Fibroblast of mammary gland (primary cell): ENCODE measurements around the gene EIF2B4.

Experiments
- DNase-seq: peaks from one replicate; pipeline ENCODE4 v3.0.0-alpha.2; 2010; ENCODE audit warnings: low read depth
- H3K4me3 ChIP-seq: 2 replicates; pipeline ENCODE4 v1.5.1; 2011; ENCODE audit warnings: low read depth, mild to moderate bottlenecking, low read length, moderate library complexity; ENCODE audit not compliant: control insufficient read depth
- CTCF ChIP-seq: conservative IDR thresholded peaks from 2 replicates; pipeline ENCODE4 v1.5.1; 2011; ENCODE audit warnings: low read depth, low read length, inconsistent platforms; ENCODE audit not compliant: control insufficient read depth, insufficient read depth

Gene EIF2B4

GRCh38 chr2:27316655-27317412 lies 53.3 kb downstream of the EIF2B4 start:
- DNase-seq = peak; percentile 72
- no peak overlapping the region for H3K4me3 ChIP-seq
- no peak for TF ChIP-seq CTCF

GRCh38 chr2:27315122-27315521 lies 55.0 kb downstream of the EIF2B4 start:
- no peak overlapping the region for H3K4me3 ChIP-seq
- DNase-seq = no peak
- no peak for TF ChIP-seq CTCF

GRCh38 chr2:27314709-27315108 lies 55.4 kb downstream of the EIF2B4 start:
- DNase-seq = no peak
- TF ChIP-seq CTCF = no peak
- no peak overlapping the region for H3K4me3 ChIP-seq
